OCI-LY7 (cell line): ENCODE measurements around the gene ZNF598. TPM values are rescaled to one million over a fixed set of nuclear protein-coding genes. Genes with fewer than 3 reads are reported as not detected.
A peak's percentile ranks its signal among the peaks of the same experiment; 100 is the strongest.

ENCODE experiments used
- BruUV-seq: library from RNA; stranded (reverse); fragments of 400-500 nt; replicated peaks from 2 replicates; lab custom pipeline; 2021; lab: Mats Ljungman, UMichigan
- CTCF ChIA-PET: fragments of 300-600 bp; sonication (Branson Sonifier 250); formaldehyde crosslinking; loops from one replicate; lab custom pipeline; 2022; ENCODE audit warnings: antibody characterized with exemption; ENCODE audit not compliant: unreplicated experiment; lab: Charles Lee
- POLR2A ChIA-PET: fragments of 300-600 bp; sonication (Branson Sonifier 250); formaldehyde crosslinking; loops from one replicate; lab custom pipeline; 2022; ENCODE audit warnings: antibody characterized with exemption; lab: Charles Lee
- DNase-seq: peaks from one replicate; pipeline ENCODE4 v3.0.0-alpha.2; 2015; ENCODE audit warnings: low spot score
- H2AFZ ChIP-seq: fragments of 200-600 bp; sonication (generic), shearing (Covaris generic); 2 replicates; pipeline ENCODE4 v1.6.1; 2014; ENCODE audit warnings: mild to moderate bottlenecking, antibody characterized with exemption, low read length, moderate library complexity
- H3K27ac ChIP-seq: fragments of 200-600 bp; sonication (generic); 2 replicates; pipeline ENCODE4 v1.5.1; 2014; ENCODE audit warnings: mixed run types, low read depth, mild to moderate bottlenecking, moderate library complexity, low read length, inconsistent platforms; ENCODE audit not compliant: poor library complexity, severe bottlenecking
- H3K36me3 ChIP-seq: fragments of 200-600 bp; sonication (generic); 2 replicates; pipeline ENCODE4 v1.6.1; 2014; ENCODE audit warnings: mild to moderate bottlenecking, antibody characterized with exemption, low read length, moderate library complexity, mixed read lengths; ENCODE audit not compliant: insufficient read depth
- H3K4me1 ChIP-seq: fragments of 200-600 bp; sonication (generic); 2 replicates; pipeline ENCODE4 v1.5.1; 2014; ENCODE audit warnings: mild to moderate bottlenecking, low read length; ENCODE audit not compliant: insufficient read depth, poor library complexity, severe bottlenecking
- H3K4me2 ChIP-seq: fragments of 200-600 bp; sonication (generic); 2 replicates; pipeline ENCODE4 v1.6.1; 2014; ENCODE audit warnings: mild to moderate bottlenecking, low read length
- H3K4me3 ChIP-seq: fragments of 200-600 bp; sonication (generic); 2 replicates; pipeline ENCODE4 v1.5.1; 2014; ENCODE audit warnings: mild to moderate bottlenecking, low read depth, low read length; ENCODE audit not compliant: poor library complexity, severe bottlenecking
- H3K79me2 ChIP-seq: fragments of 200-600 bp; sonication (generic); 2 replicates; pipeline ENCODE4 v1.6.1; 2016; ENCODE audit warnings: low read depth, mild to moderate bottlenecking, low read length, moderate library complexity, mixed read lengths; ENCODE audit not compliant: insufficient read depth
- H3K9me2 ChIP-seq: fragments of 200-600 bp; sonication (generic); 2 replicates; pipeline ENCODE4 v1.6.1; 2016; ENCODE audit warnings: mild to moderate bottlenecking, low read length, mixed read lengths; ENCODE audit not compliant: insufficient read depth
- H3K9me3 ChIP-seq: fragments of 200-600 bp; sonication (generic); 2 replicates; pipeline ENCODE4 v1.6.1; 2014; ENCODE audit warnings: mild to moderate bottlenecking, mixed run types, low read length, mixed read lengths
- H4K20me1 ChIP-seq: fragments of 200-600 bp; sonication (generic); 2 replicates; pipeline ENCODE4 v1.6.1; 2014; ENCODE audit warnings: mild to moderate bottlenecking, antibody characterized with exemption, low read length, moderate library complexity, mixed read lengths; ENCODE audit not compliant: insufficient read depth
- CTCF ChIP-seq: fragments of 200-600 bp; sonication (generic); conservative IDR thresholded peaks from 2 replicates; pipeline ENCODE4 v1.5.1; 2014; ENCODE audit warnings: mild to moderate bottlenecking, antibody characterized with exemption, low read length, moderate library complexity, mixed read lengths
- EZH2phosphoT487 ChIP-seq: fragments of 200-600 bp; sonication (generic); IDR thresholded peaks from 2 replicates; pipeline ENCODE4 v1.6.1; 2018; ENCODE audit warnings: low read depth, borderline replicate concordance, mild to moderate bottlenecking, mixed run types, antibody characterized with exemption, low read length, moderate library complexity, mixed read lengths
- intact Hi-C: fragments of 100-400 bp; cut with micrococcal nuclease; formaldehyde crosslinking; loops from one replicate; pipeline ENCODE4 v1.10.0; 2022; ENCODE audit not compliant: unreplicated experiment
- total RNA-seq, 2 experiments: library from RNA; depleted of rRNA in 1 of 2; stranded (reverse); fragments of >200 nt in 1 of 2; shearing (Covaris generic) in 1 of 2; gene quantifications; 2 replicates each; pipeline ENCODE4 v1.2.3, GENCODE V29; 2014 to 2022

Gene ZNF598
- total RNA-seq, 2 experiments from 2014 or later: 26.3 to 80.4 TPM

GRCh38 chr16:2019921-2020831, 10.6 kb upstream of the ZNF598 start:
- H3K36me3 ChIP-seq: no peaks in the 10 kb centered on the region
- intact Hi-C loops: no loop called here
- H3K4me2 ChIP-seq: no peak overlapping the region; the same call in 1 of the 2 replicates
- H3K79me2 ChIP-seq: no peaks in the 10 kb centered on the region
- no peak overlapping the region for H3K27ac ChIP-seq
- H3K4me1 ChIP-seq: peaks cover 13% of the 10 kb centered on the region
- no peak overlapping the region for H3K4me3 ChIP-seq
- no peaks in the 10 kb centered on the region for H4K20me1 ChIP-seq
- no peak for DNase-seq
- H3K9me2 ChIP-seq: no peaks in the 10 kb centered on the region
- no peak overlapping the region for H2AFZ ChIP-seq
- TF ChIP-seq EZH2phosphoT487 (no peak), CTCF (no peak)
- ChIA-PET CTCF (no interaction called here), POLR2A (no interaction called here)
- H3K9me3 ChIP-seq: no peaks in the 10 kb centered on the region
- BruUV-seq: no TSS peak

DNA sequence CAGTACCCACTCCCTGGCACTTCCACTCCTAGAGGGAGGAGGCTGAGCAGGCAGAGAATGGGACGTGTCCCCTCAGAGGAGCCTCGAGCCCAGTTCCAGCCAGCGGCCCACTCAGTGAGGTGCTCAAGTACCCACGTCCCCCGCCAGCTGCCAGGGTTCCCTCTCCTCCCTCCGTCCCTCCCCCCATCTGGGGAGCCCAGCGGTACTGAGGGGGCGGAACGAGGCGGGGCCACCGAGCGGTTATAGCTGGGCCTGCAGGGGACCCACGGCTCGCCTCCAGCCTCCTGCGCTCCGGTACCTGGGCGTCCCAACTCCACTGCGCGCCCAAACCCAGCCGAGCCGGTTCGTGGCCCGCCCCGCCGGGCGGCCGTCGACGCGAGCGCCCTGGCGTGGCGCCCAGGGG, 9.9 kb upstream of the ZNF598 start, which contains the start of gene NPW:
Gene NPW, plus strand, starts transcription at position 268 of the 403 bp plus-strand sequence.
- intact Hi-C loops: no loop called here
- Histone ChIP-seq H3K9me3 (no peaks in the 10 kb centered on the region), H3K79me2 (no peaks in the 10 kb centered on the region), H3K36me3 (no peaks in the 10 kb centered on the region), H3K9me2 (no peaks in the 10 kb centered on the region), H3K4me1 (peaks cover 13% of the 10 kb centered on the region), H3K27ac (no peak within 1 kb of the TSS), H3K4me3 (no peak within 1 kb of the TSS), H2AFZ (no peak within 1 kb of the TSS), H3K4me2 (no peak within 1 kb of the TSS; the same call in 1 of the 2 replicates), H4K20me1 (no peaks in the 10 kb centered on the region)
- TF ChIP-seq CTCF: no peak
- no peak for TF ChIP-seq EZH2phosphoT487
- CTCF ChIA-PET: no interaction called here
- no TSS peak for BruUV-seq
- DNase-seq: peak; percentile 16
- POLR2A ChIA-PET: no interaction called here
